ENCODE measurements around the gene PAPPA2. TPM values are rescaled to one million over a fixed set of nuclear protein-coding genes. Genes with fewer than 3 reads are reported as not detected.

Gene PAPPA2
- total RNA-seq, 1 experiment from 2014 or later: not detected

GRCh38 chr1:176858433-176858916 is 395.5 kb downstream of the PAPPA2 start:
- H3K27me3 ChIP-seq (ENCODE audit: low read length): no peaks in the 10 kb centered on the region
- H3F3A ChIP-seq (ENCODE audit: low read length, unreplicated experiment): no peaks in the 10 kb centered on the region
- no peak overlapping the region for H3K4me2 ChIP-seq (ENCODE audit: low read length)
- ChIA-PET CTCF (no interaction called here), POLR2A (ENCODE audit: unreplicated experiment) (no interaction called here)
- H4K20me1 ChIP-seq (ENCODE audit: low read length): no peaks in the 10 kb centered on the region
- H3K27ac ChIP-seq (ENCODE audit: low read length): no peak overlapping the region
- no peaks in the 10 kb centered on the region for H3K79me2 ChIP-seq (ENCODE audit: low read length)
- H3K4me3 ChIP-seq (ENCODE audit: low read length): no peak overlapping the region
- ATAC-seq (no peak), DNase-seq (no peak)
- no peaks in the 10 kb centered on the region for H3K9me2 ChIP-seq (replicated peaks; ENCODE audit: low read length)
- H3K9me3 ChIP-seq (ENCODE audit: low read length): no peaks in the 10 kb centered on the region
- no peaks in the 10 kb centered on the region for H3K4me1 ChIP-seq (ENCODE audit: insufficient read depth, low read length)
- no TSS peak for BruUV-seq (replicated peaks)
- no peak for TF ChIP-seq EZH2 (IDR thresholded peaks at IDR 0.05; ENCODE audit: low read length, unreplicated experiment)
- TF ChIP-seq CTCF (conservative IDR thresholded peaks at IDR 0.05; ENCODE audit: low read depth, low read length): no peak
- no peak for TF ChIP-seq EZH2phosphoT487 (IDR thresholded peaks at IDR 0.05; ENCODE audit: borderline replicate concordance, low read length)
- H3K36me3 ChIP-seq (ENCODE audit: low read depth, low read length): no peaks in the 10 kb centered on the region
- intact Hi-C loops (cut with micrococcal nuclease): no loop called here
- H3K9ac ChIP-seq (ENCODE audit: low read length): no peak overlapping the region
- H2AFZ ChIP-seq (ENCODE audit: low read length): no peak overlapping the region

- POLR2A ChIA-PET (ENCODE audit: unreplicated experiment): no interaction called here
- Histone ChIP-seq H3K4me3 (ENCODE audit: low read length) (no peak overlapping the region), H3F3A (ENCODE audit: low read length, unreplicated experiment) (no peaks in the 10 kb centered on the region), H3K27me3 (ENCODE audit: low read length) (peaks cover 5% of the 10 kb centered on the region), H3K9ac (ENCODE audit: low read length) (no peak overlapping the region), H4K20me1 (ENCODE audit: low read length) (no peaks in the 10 kb centered on the region), H3K27ac (ENCODE audit: low read length) (no peak overlapping the region), H3K9me3 (ENCODE audit: low read length) (no peaks in the 10 kb centered on the region), H3K79me2 (ENCODE audit: low read length) (no peaks in the 10 kb centered on the region), H3K36me3 (ENCODE audit: low read depth, low read length) (no peaks in the 10 kb centered on the region), H3K4me1 (ENCODE audit: insufficient read depth, low read length) (no peaks in the 10 kb centered on the region), H3K4me2 (ENCODE audit: low read length) (no peak overlapping the region), H3K9me2 (replicated peaks; ENCODE audit: low read length) (no peaks in the 10 kb centered on the region), H2AFZ (ENCODE audit: low read length) (no peak overlapping the region)
- no peak for ATAC-seq
- CTCF ChIA-PET: no interaction called here
- DNase-seq: no peak
- BruUV-seq (replicated peaks): no TSS peak
- intact Hi-C loops (cut with micrococcal nuclease): no loop called here
- TF ChIP-seq EZH2 (IDR thresholded peaks at IDR 0.05; ENCODE audit: low read length, unreplicated experiment) (no peak), EZH2phosphoT487 (IDR thresholded peaks at IDR 0.05; ENCODE audit: borderline replicate concordance, low read length) (no peak), CTCF (conservative IDR thresholded peaks at IDR 0.05; ENCODE audit: low read depth, low read length) (no peak)
Measured at GRCh38 chr1:176863613-176864012, 400.6 kb downstream of the PAPPA2 start.

- POLR2A ChIA-PET (ENCODE audit: unreplicated experiment): no interaction called here
Measured at GRCh38 chr1:176864211-176864610, 401.2 kb downstream of the PAPPA2 start.

More at GRCh38 chr1:176864211-176864610, 401.2 kb downstream of the PAPPA2 start:
- ATAC-seq (no peak), DNase-seq (no peak)
- no peak overlapping the region for H3K27ac ChIP-seq (ENCODE audit: low read length)
- H2AFZ ChIP-seq (ENCODE audit: low read length): no peak overlapping the region
- peaks cover 5% of the 10 kb centered on the region for H3K27me3 ChIP-seq (ENCODE audit: low read length)
- H3K4me1 ChIP-seq (ENCODE audit: insufficient read depth, low read length): no peaks in the 10 kb centered on the region
- no peak overlapping the region for H3K4me3 ChIP-seq (ENCODE audit: low read length)
- no peaks in the 10 kb centered on the region for H3K9me2 ChIP-seq (replicated peaks; ENCODE audit: low read length)
- H3F3A ChIP-seq (ENCODE audit: low read length, unreplicated experiment): no peaks in the 10 kb centered on the region
- no peak overlapping the region for H3K4me2 ChIP-seq (ENCODE audit: low read length)
- no peak for TF ChIP-seq CTCF (conservative IDR thresholded peaks at IDR 0.05; ENCODE audit: low read depth, low read length)
- TF ChIP-seq EZH2phosphoT487 (IDR thresholded peaks at IDR 0.05; ENCODE audit: borderline replicate concordance, low read length): no peak
- TF ChIP-seq EZH2 (IDR thresholded peaks at IDR 0.05; ENCODE audit: low read length, unreplicated experiment): no peak
- no peak overlapping the region for H3K9ac ChIP-seq (ENCODE audit: low read length)
- H3K36me3 ChIP-seq (ENCODE audit: low read depth, low read length): no peaks in the 10 kb centered on the region
- H4K20me1 ChIP-seq (ENCODE audit: low read length): no peaks in the 10 kb centered on the region
- CTCF ChIA-PET: no interaction called here
- intact Hi-C loops (cut with micrococcal nuclease): no loop called here
- no peaks in the 10 kb centered on the region for H3K79me2 ChIP-seq (ENCODE audit: low read length)
- BruUV-seq (replicated peaks): no TSS peak
- H3K9me3 ChIP-seq (ENCODE audit: low read length): no peaks in the 10 kb centered on the region
